Epithelial cell of esophagus (primary cell): ENCODE results near the gene B3GNT9.

ENCODE experiments used
- DNase-seq: peaks from one replicate; pipeline ENCODE4 v3.0.0; 2010; ENCODE audit warnings: low read depth
- H3K4me3 ChIP-seq: 2 replicates; pipeline ENCODE4 v1.5.1; 2011; ENCODE audit warnings: mild to moderate bottlenecking, low read length, control low read depth
- CTCF ChIP-seq: IDR thresholded peaks from 2 replicates; pipeline ENCODE4 v1.5.1; 2011; ENCODE audit warnings: low read depth, mild to moderate bottlenecking, low read length, control low read depth, inconsistent platforms; ENCODE audit not compliant: insufficient read depth; ENCODE audit errors: missing control alignments

The B3GNT9 gene

DNA sequence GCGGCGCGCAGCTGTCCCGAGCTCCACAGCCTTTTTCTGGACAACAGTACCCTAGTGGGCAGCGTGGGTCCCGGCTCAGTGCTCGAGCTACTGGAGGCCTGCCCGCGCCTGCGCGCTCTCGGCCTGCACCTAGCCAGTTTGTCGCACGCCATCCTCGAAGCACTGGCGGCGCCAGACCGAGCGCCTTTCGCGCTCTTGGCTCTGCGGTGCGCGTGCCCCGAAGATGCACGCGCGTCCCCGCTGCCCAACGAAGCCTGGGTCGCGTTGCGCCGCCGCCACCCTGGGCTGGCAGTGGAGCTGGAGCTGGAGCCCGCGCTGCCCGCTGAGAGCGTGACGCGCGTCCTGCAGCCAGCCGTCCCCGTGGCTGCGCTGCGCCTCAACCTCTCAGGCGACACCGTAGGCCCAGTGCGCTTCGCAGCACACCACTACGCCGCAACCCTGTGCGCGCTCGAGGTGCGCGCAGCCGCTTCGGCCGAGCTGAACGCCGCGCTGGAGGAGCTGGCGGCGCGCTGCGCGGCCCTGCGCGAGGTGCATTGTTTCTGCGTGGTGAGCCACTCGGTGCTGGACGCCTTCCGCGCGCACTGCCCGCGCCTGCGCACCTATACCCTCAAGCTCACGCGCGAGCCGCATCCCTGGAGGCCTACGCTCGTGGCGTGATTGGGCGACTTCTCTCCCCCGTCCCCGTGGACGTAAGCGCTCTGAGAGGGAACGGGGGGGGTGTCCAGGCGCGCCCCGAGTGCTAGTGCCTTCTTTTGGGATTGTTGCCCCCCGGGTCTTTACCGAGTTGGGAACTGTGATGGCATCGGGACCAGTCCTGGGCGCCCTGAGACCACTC is 12.6 kb upstream of the B3GNT9 start:
- peak; percentile 73 for DNase-seq
- H3K4me3 ChIP-seq: peak overlapping the region; percentile 37
- no peak for TF ChIP-seq CTCF

DNA sequence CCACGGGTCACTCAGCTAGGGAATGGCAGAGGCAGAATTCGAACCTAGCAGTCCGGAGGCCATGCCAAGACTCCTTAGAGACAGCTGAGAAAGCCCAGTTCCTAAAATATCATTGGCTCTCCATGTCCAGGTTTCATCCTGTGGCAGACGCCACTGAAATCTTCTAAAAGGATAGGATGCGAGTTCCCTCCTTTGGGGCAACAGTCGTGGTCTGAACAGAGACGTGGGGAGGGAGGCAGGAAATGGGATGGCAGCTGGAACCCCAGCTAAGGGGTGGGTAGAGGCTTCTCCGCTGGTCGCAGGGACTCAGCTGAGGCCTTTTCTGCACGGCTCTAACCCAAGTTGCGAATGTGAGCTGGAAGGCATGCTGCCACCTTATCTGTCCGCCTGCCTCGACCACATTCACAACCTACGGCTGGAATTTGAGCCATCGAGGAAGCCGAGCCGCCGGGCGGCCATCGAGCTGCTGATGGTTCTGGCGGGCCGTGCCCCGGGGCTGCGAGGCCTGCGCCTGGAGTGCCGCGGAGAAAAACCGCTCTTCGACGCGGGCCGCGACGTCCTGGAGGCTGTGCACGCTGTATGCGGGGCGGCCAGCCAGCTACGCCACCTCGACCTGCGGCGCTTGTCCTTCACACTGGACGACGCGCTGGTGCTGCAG is 11.8 kb upstream of the B3GNT9 start:
- TF ChIP-seq CTCF: no peak
- H3K4me3 ChIP-seq: no peak overlapping the region
- DNase-seq: no peak

- no peak for TF ChIP-seq CTCF
- peak overlapping the region; percentile 97 for H3K4me3 ChIP-seq
- no peak for DNase-seq
Measured at GRCh38 chr16:67161595-67162058, 10.8 kb upstream of the B3GNT9 start.

- peak; percentile 59 for DNase-seq
- no peak for TF ChIP-seq CTCF
- peak overlapping the region; percentile 97 for H3K4me3 ChIP-seq
Measured at GRCh38 chr16:67158637-67159600, 8.1 kb upstream of the B3GNT9 start.

- TF ChIP-seq CTCF: no peak
- no peak for DNase-seq
- no peak overlapping the region for H3K4me3 ChIP-seq
Measured at GRCh38 chr16:67157892-67158635, 7.3 kb upstream of the B3GNT9 start.
